NCI-H146 treated with DMSO at 0.1 percent for 48 hours (cell line): ENCODE data around the gene RMDN3.

ENCODE experiments used
- DNase-seq: peaks from one replicate; lab custom pipeline; 2025; ENCODE audit not compliant: unreplicated experiment; lab: John Stamatoyannopoulos, UW

Gene RMDN3

DNA sequence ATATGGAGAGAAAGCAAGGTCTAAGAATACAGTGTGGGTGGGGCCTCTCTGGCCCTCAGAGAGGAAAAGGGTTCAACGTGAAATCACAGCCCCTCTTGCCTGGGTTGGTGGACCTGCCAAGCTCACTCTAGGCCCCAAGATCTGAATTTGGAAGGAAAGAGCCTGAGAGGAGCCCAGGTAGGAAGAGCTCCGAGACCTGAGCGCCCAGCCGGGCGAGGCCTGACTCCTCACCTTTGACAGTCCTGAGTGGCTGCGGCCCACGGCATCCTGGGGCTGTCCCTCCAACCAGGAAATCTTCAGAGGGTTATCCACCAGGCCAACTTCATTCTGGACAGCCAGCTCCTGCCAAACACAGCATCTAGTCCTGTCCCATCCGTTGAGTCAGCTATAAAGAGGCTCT is 18.4 kb upstream of the RMDN3 start:
- no peak for DNase-seq

GRCh38 chr15:40772014-40772413 is 17.0 kb upstream of the RMDN3 start:
- no peak for DNase-seq

GRCh38 chr15:40771242-40771641 is 16.2 kb upstream of the RMDN3 start:
- DNase-seq = no peak

DNA sequence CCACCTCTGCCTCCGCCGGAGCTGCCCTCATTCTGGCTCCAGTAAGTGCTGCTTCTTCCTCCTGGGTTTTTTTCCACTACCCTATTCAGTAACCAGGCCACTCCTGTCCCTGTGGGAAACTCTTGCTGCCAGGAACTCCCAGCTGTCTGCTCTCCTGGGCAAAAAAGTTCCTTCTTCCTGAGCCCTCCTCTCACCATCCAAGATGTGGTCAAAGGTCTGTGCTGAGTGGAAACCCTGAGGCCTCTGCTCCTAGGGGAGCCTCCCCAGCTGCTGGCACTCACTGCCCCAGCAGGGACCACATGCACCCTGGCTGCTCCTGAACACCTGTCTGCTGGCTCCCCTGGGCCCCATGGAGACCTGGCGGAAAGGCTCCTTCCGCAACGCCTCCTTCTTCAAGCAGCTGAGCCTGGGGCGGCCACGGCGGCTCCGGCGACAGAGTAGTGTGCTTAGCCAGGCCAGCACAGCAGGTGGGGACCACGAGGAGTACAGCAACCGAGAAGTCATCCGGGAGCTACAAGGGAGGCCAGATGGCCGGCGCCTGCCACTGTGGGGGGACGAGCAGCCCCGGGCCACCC is 15.2 kb upstream of the RMDN3 start:
- DNase-seq = no peak

GRCh38 chr15:40769274-40770146 is 14.5 kb upstream of the RMDN3 start, which contains the start of gene C15orf62:
Gene C15orf62, plus strand, starts transcription at chr15:40769980. Its CDS starts 516 bp downstream, at chr15:40770496.
- no peak for DNase-seq

DNA sequence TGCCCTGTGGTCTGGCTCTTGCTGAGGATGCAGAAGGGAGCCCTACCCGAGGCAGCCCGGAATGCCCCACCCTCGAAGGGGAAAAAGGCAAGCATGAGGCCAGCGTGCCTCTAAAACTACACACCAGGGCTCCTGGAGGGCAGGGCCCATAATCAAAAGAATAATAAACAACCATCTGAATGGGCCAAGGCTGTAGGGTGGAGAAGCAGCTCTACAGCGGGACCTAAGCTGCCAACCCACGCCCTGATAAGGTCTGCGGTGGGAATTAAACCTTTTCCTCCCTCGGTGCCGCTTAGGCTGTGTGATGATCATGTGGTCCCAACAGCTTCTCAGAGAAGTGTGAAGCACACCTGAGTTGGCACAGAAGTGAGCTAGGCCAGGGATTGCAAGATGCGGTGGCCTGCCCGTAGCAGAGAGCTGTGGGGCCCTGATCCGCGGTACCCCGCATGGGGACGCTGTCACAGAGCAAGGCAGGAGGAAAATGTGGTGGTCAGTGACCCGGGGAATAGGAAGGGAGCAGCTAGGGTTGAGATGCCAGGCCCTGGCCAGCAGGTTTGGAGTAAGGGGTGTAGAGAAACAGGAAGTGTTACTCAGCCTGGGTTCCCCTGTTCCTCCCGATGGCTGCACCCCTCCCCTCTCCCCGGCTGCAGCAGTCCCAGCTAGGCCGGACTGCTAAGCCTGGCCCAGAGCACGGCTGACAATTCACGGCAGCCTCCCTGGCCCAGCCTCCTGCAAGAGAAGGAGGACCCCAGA is 13.6 kb upstream of the RMDN3 start:
- DNase-seq = no peak

DNA sequence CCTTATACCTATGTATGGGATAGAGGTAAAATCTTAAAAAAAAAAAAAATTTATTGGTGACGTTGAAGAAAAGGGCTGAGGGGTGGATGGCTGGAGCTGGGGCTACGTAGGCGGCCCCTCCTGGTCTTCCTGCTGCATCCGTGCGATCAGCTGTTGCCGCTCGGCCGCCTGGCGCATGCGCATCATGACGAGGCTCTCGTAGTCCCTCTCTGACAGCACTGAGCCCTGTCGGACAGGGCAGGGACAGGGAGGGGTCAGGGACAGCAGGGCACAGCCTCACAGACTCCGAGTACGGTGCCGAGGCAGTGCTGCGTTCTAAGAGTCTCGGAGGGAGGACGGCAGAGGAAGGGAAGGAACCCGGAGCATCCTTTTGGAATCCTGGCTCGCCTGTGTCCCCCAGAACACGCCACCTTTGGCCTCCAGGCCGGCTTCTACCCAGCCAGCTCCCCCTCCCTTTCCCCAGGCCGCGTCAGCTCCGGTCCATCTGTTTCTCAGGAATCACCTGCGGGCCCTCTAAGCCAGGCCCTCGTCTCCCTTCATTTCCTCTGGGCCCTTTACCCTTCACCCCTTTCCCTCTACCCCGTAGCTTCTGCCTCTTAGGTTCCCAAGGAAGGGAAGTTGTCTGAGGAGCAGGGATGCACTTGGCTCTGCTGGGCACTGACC is 12.9 kb upstream of the RMDN3 start:
- no peak for DNase-seq

GRCh38 chr15:40766906-40767837 is 12.1 kb upstream of the RMDN3 start:
- no peak for DNase-seq

DNA sequence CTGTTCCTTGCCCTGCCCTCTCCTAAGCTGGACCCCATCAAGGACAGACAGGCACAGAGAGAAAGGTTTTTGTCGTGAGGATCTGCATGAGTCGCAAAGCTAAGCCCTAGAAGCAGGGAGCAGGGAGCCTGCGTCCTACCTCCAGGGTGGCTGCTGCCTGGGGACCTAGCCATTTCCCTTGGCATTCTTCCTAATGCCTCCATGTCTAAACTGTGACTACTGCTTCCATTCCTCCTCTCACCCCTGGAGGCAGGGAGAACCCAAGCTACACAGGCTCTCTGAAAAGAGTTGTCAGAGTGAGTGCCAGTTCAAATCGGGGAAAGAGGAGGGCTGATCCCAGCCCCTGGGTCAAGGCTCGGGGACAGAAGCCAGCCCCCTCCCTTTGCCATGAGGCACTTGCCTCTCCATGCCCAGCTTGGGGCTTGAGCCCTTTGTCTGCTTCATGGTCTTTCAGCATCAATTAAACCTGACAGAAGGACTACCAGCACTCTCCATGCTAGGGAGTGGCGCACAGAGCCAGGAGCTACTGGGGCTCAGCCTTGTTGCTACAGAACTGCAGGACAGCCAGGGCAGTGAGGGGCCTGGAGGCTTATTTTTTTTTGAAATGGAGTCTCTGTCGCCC is 11.3 kb upstream of the RMDN3 start:
- no peak for DNase-seq

GRCh38 chr15:40764629-40765103 is 9.6 kb upstream of the RMDN3 start:
- DNase-seq = no peak

GRCh38 chr15:40763801-40764628 is 9.0 kb upstream of the RMDN3 start, which contains the start of gene GCHFR:
Gene GCHFR, plus strand, starts transcription at chr15:40764068. Its CDS starts 113 bp downstream, at chr15:40764181.
- DNase-seq = no peak

DNA sequence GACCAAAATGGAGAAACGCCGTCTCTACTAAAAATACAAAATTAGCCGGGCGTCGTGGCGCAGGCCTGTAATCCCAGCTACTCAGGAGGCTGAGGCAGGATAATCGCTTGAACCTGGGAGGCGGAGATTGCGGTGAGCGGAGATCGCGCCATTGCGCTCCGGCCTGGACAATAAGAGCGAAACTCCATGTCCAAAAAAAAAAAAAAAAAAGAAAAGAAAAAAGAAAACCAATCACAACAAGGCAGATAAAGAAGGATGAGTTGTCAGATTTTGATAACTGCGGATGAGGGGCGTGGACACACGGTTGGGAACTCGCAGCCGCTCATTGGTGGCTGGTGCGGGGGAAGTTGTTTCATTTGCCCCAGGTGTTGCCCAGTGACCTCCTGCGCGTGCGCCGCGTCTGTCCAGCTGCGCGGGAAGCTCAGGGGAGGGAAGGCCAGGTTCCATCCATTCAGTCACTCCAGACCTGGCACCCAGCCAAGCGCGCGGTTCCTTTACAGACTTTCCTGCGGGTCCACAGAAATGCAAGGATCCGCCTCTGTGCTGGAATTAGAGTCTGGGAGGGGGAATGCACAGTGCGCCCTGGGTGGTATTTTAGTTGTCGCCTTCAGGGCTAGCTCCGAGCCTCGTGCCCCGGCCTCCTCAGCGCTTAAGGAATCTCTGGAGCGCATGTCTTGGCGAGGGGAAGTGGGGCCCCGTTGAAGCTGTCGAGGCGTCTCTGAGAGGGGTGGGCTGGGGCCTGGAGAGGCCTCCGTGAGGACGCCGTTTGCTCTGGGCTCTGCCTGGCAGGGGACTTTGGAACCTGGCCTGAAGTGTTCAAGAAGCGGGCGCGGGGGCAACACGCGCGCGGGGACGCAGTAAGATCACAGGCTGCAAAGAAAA is 8.1 kb upstream of the RMDN3 start:
- peak; percentile 60 for DNase-seq

DNA sequence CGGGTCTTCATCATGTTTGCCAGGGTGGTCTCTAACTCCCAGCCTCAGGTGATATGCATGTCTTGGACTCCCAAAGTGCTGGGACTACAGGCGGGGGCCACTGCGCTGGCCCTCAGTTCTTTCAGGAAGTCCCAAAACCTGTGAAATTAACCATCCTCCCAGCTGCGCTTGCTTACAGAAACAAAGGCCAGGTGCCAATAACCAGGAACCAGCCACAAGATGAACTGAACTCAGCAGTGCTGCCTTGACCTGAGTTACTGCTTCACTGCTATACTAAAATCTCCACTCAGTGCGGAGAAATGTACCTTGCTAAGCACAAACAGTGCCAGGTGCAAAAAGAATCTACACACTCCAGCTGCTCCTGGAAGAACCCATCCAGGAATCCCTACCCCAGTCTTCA is 4.9 kb upstream of the RMDN3 start:
- no peak for DNase-seq

DNA sequence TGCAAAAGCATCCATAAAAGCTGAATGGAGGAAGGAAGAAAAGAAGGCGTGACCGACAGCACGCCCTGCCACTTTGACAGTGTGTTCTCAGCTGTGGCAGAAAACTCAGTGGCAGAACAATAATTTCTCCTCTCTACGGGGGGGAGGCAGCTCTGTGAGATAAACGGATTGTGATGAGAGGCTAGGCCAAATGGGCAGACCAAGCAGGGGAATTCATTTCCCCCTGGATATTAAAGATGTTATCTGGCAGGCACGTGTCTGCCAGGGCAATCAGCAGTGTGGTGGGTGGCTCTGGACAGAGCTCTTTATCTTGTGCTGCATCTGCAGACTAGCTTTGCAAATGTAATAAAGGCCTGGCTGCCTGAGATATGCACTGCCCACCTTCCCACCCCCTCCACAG is 1.9 kb upstream of the RMDN3 start:
- DNase-seq = peak; percentile 61

- no peak for DNase-seq
These were observed 756 bp upstream of the RMDN3 start for GRCh38 chr15:40755812-40756208.

DNA sequence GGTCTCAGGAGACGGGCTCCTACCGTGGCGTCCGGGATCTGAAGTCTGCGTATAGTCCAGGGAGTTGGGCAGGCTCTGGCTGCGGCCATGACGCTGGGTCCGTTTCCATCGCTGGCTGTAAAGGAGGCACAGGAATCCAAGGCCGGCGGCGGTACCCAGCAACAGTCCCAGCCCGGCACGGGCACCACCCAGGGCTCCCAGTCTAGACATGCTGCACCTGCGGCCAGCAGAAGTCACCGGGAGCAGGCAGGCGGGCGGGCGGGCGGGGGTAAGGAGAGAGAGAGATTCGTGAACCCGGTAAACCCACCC is 526 bp downstream of the RMDN3 start:
- peak; percentile 15 for DNase-seq

GRCh38 chr15:40751745-40752144 is 3.3 kb downstream of the RMDN3 start:
- no peak for DNase-seq

DNA sequence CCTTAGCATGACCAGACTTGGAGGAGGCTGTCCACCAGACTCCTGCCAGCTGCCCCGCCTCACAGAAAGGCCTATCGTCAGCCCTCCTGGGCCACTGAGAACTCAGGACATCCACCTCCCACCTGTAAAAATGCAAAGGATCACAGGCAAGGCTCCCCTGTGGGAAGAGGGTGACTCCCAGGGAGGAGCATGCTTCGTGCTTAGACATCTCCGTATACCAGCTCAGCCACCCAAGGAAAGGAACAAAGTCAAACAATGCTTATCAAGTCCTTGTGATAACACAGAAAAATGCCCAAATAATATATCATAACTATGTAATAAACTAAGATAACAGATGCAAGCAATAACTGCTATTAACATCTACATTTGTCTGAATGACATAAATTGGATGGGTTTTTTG is 4.2 kb downstream of the RMDN3 start:
- no peak for DNase-seq
